NCI-H2107 treated with DMSO at 0.1 percent for 48 hours (cell line): ENCODE results near the gene TFPI.
"Not testable (repeated sequence)": the region's sequence is repeated elsewhere in the genome, so short reads cannot be mapped to it uniquely, and the experiment has no call there.

ENCODE experiments used
- DNase-seq: peaks from one replicate; lab custom pipeline; 2025; ENCODE audit not compliant: unreplicated experiment; lab: John Stamatoyannopoulos, UW

TFPI gene

DNA sequence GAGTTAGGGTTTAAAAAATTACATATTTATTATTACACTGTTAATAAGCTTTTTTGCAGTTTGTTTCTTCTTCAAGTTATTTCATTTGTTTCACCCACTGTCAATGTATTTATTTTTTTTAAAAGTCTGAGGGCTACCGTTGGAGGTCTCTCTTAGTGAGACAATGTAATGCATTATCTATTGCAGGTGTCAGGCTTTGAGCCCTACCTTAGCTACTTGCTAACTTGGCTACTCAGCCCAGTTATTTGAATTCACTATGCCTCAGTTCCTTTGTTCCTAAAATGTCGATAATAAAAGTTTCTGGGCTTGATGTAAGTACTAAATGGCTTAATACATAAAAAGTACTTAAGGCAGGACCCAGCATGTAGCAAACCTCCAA is 458 bp upstream of the TFPI start:
- DNase-seq: no peak

- no peak for DNase-seq
Measured at GRCh38 chr2:187552828-187553681, 1.2 kb downstream of the TFPI start.

GRCh38 chr2:187552381-187552780 is 1.9 kb downstream of the TFPI start:
- no peak for DNase-seq

DNA sequence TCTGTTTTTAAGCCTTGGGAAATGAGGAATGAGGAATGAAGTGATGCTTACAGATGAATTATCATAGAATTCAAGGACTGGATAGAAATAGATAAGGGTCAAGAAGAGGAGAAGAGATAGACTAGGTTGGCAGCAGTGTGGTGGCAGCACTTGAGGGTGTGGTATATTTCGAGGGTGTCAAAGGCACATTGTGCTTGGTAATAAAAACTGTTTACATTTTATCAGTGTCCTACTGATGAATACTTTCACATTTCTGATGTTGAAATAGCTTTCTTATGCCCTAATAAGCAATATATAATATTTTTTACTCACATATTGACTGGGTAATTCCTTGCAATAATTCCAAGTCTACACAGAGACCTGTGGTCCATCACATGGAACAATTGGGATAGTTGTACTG is 3.4 kb downstream of the TFPI start:
- no peak for DNase-seq

GRCh38 chr2:187549951-187550555 is 4.2 kb downstream of the TFPI start:
- no peak for DNase-seq

DNA sequence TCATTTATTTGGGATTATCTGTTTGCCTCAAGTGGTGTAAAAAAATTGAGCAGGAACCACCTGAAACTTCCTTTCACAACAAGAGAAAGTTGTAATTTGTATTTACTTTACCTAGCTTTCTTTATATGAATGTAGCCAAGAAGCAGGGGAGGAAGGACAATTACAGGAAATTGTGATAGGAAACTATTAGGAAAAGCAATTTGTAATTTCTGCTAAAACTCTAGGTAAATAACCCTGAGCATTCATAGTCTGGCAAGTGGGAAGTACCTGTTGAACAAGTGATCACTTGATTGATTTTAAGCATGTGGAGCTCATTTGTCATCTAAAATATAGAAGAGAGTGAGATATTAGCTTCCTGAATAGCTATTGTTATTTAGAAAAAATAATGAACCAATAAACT is 5.0 kb downstream of the TFPI start:
- no peak for DNase-seq

GRCh38 chr2:187548656-187549055 is 5.6 kb downstream of the TFPI start:
- no peak for DNase-seq

- no peak for DNase-seq
Measured at GRCh38 chr2:187547353-187547979, 6.8 kb downstream of the TFPI start.

DNA sequence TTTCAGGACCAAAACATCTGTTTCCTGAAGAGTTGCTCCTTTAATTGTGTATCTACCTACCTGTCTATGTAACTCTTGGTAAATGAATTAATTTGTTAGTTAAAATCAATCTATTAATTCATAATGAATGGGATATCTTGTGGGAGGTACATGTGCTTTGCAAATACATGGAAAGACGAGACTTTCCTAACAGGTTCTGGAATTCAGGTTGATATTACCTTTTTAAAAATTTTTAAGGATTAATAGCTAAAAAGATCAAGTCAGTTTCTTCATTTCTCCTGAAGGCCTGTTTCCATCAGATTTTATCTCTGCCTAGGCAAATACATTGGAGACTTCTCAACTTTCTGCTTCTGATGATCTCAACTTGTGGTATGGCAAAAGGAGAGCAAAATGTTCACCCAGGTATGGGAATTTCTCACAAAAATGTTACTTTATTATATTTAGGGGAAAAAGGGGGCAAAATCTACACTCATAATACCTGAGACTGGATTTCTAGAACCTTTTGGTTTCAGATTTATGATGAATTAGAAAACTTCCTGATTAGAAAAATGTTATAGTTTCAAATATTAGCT is 7.4 kb downstream of the TFPI start:
- DNase-seq: no peak

GRCh38 chr2:187545238-187545751 is 8.9 kb downstream of the TFPI start:
- DNase-seq: no peak

DNA sequence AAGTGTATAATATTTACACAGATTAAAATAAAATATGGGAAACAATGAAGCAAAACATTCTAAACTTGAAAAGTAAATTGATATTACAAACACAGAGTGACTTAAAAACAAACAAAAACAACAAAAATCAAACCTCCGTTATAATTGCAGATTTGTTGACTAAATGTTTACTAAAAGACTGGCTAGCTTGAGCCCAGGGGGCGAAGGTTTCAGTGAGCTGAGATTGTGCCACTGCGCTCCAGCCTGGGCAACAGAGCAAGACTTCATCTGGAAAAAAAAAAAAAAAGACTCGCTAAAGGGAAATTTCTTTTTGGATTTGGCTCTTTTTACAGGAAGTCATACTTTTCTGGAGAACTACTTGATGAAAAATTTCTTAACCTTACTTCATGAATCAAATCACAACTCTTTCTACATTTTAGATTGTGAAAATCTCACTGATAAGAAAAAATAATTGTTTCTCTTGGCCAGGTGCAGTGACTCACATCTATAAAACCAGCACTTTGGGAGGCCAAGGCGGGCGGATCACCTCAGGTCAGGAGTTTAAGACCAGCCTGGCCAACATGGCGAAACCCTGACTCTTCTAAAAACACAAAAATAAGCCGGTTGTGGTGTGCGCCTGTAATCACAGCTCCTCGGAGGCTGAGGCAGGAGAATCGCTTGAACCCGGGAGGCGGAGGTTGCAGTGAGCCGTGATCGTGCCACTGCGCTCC is 9.7 kb downstream of the TFPI start:
- DNase-seq: no peak

- DNase-seq: no peak
Measured at GRCh38 chr2:187543488-187543887, 10.7 kb downstream of the TFPI start.

GRCh38 chr2:187542123-187542522 is 12.1 kb downstream of the TFPI start:
- no peak for DNase-seq

GRCh38 chr2:187541086-187542085 is 12.8 kb downstream of the TFPI start:
- DNase-seq: no peak

DNA sequence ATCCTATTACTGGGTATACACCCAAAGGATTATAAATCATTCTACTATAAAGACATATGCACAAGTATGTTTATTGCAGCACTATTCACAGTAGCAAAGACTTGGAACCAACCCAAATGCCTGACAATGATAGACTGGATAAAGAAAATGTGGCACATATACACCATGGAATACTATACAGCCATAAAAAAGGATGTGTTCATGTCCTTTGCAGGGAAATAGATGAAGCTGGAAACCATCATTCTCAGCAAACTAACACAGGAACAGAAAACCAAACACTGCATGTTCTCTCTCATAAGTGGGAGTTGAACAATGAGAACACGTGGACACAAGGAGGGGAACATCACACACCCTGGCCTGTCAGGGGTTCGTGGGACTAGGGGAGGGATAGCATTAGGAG is 16.0 kb downstream of the TFPI start:
- not testable (repeated sequence) for DNase-seq

DNA sequence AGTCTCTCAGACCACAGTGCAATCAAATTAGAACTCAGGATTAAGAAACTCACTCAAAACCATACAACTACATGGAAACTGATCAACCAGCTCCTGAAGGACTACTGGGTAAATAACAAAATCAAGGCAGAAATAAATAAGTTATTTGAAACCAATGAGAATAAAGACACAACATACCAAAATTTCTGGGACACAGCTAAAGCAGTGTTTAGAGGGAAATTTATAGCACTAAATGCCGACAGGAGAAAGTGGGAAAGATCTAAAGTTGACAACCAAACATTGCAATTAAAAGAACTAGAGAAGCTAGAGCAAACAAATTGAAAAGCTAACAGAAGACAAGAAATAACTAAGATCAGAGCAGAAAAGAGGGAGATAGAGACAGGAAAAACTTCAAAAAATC is 18.9 kb downstream of the TFPI start:
- DNase-seq: not testable (repeated sequence)

DNA sequence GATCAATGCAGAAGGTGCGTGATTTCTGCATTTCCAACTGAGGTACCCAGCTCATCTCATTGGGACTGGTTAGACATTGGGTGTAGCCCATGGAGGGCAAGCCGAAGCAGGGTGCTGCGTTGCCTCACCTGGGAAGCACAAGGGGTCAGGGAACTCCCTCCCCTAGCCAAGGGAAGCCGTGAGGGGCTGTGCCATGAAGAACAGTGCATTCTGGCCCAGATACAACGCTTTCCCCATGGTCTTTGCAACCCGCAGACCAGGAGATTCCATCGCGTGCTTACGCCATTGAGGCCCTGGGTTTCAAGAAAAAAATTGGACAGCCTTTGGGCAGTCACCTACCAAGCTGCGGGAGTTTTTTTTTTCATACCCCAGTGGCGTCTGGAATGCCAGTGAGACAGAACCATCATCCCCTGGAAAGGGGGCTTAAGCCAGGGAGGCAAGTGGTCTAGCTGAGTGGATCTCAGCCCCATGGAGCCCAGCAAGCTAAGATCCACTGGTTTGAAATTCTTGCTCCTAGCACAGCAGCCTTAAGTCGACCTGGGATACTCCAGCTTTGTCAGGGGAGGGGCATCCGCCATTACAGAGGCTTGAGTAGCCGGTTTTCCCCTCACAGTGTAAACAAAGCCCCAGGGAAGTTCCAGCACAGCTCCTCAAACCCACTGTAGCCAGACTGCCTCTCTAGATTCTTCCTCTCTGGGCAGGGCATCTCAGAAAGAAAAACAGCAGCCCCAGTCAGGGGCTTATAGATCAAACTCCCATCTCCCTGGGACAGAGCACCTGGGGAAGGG is 21.7 kb downstream of the TFPI start:
- no peak for DNase-seq

GRCh38 chr2:187529977-187530721 is 24.1 kb downstream of the TFPI start:
- DNase-seq: no peak
